Right lobe of liver (tissue), 6 donors: ENCODE measurements around the gene FAM89B. TPM values are rescaled to one million over a fixed set of nuclear protein-coding genes. Genes with fewer than 3 reads are reported as not detected.

Experiments
- ATAC-seq, 4 donors: fragments of 200-7000 bp; cut with Tn5 transposase; one replicate each; pipeline ENCODE4 v1.9.1; 2020; ENCODE audit warnings: mild to moderate bottlenecking in 4 of 4, moderate library complexity in 4 of 4
- DNase-seq, 3 donors: peaks; one replicate each; pipeline ENCODE4 v3.0.0-alpha.2; 2020
- H3K27ac ChIP-seq, 3 donors: fragments of 200-600 bp; one replicate each; pipeline ENCODE4 v1.8.0; 2022
- H3K27me3 ChIP-seq, 2 donors: fragments of 200-600 bp; one replicate each; pipeline ENCODE4 v1.8.0; 2022
- H3K36me3 ChIP-seq, 4 donors: fragments of 200-600 bp; sonication (generic) in 1 of 4; one replicate each; pipeline versions ENCODE4 v1.5.1 to v1.8.0; 2017 to 2022; ENCODE audit warnings: control low read depth in 1 of 4
- H3K4me1 ChIP-seq, 4 donors: fragments of 200-600 bp; sonication (generic) in 1 of 4; one replicate each; pipeline versions ENCODE4 v1.5.1 to v1.8.0; 2017 to 2022; ENCODE audit warnings: control low read depth in 1 of 4
- H3K4me3 ChIP-seq, 3 donors: fragments of 200-600 bp; one replicate each; pipeline ENCODE4 v1.8.0; 2022
- H3K9me3 ChIP-seq, 4 donors: fragments of 200-600 bp; sonication (generic) in 1 of 4; one replicate each; pipeline versions ENCODE4 v1.5.1 to v1.8.0; 2017 to 2022; ENCODE audit warnings: control low read depth in 1 of 4
- POLR2A ChIP-seq: fragments of 450-650 bp; IDR thresholded peaks from one replicate; pipeline ENCODE4 v1.6.1; 2017; ENCODE audit warnings: antibody characterized with exemption, mild to moderate bottlenecking
- WGBS: methylation state at CpG from one replicate; pipeline ENCODE4 v1.1.6; 2018; ENCODE audit warnings: low coverage, low lambda C conversion rate; ENCODE audit not compliant: insufficient coverage; ENCODE audit errors: missing lambda C conversion rate; 5-methylcytosine and 5-hydroxymethylcytosine counted together
- intact Hi-C, 2 donors: fragments of 100-400 bp; cut with DNase I; formaldehyde crosslinking; loops; one replicate each; pipeline versions ENCODE4 v1.11.2 to v1.14.1; 2022
- total RNA-seq, 6 experiments: library from RNA; depleted of rRNA in 2 of 6; stranded (reverse); fragments of >200 nt in 2 of 6; fragmentation: NEBNext Ultra II Directional in 3 of 6; extraction: Animal tissue kit (Norgen Biotek cat#: 25700) in 3 of 6; gene quantifications; one replicate each; pipeline versions ENCODE4 v1.1.0 to v1.2.4, GENCODE V29; 2016 to 2023
- TF ChIP-seq, protein P1 (sequence below), 4 donors: fragments of 200-600 bp in 3 of 4; fragments of 450-650 bp in 1 of 4; IDR thresholded peaks; one replicate each; pipeline versions ENCODE4 v1.5.1 to v1.8.0; 2016 to 2022; ENCODE audit warnings: antibody characterized with exemption in 4 of 4, mild to moderate bottlenecking in 2 of 4
- donor health status: DM: no; HTN: yes; CAD: no.
- donor health status: DM: no; HTN: no; CAD: no.
- donor health status: DM: no; HTN: no; CAD: no.
- donor health status: DM: no; HTN: yes; CAD: no.
- donor health status: DM: no; HTN: yes; CAD: no.

FAM89B gene
- total RNA-seq, 6 experiments from 2014 or later, result 12.8 to 20.6 (median 14.6) TPM

DNA sequence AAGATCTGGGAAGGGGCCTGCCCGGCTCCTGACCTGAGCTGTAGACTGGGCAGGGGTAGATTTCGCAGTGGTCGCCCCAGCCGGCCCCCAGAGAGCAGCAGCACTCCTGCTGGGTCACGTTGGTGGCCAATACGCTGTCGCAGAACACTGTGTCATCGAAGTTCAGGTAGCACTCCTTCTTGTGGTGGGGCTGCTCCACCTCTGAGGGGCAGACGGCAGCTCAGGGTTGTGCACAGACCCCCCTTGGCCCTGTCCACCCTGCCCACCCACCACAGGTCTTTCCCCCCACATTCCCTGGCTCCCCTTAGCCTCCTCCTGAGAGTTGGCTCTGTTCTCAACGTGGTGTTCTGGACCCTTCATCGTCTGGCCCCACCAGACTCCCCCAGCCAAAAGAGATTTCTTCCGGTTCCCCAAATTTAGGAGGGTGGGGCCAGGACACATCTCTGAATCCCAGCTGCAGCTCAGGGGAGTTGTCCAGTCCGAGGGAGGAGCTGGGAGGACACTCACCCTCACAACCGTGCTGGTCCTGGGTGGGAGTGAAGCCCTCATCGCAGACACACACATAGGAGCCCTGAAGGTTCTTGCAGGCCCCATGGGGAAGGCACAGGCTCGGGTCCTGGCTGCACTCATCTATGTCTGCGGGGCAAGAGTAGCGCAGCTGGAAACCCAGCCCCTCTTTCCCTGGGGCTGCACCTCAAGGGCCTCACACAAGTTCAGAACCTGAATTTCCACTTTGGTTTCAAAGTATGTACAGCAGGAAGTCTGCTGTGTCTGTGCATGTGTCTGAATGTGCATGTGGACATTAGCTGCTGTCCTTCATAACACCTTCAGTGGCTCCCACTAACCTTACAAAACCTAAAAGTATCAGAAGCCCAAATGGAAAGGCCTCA lies 31.0 kb upstream of the FAM89B start:
- ATAC-seq, result no peak
- intact Hi-C loops, result loop anchor here in 1 of 2 donors (5.0 kb wide), 1 partner anchor 36 kb away; the partner anchor contains the start of gene EHBP1L1
- peak overlapping the region; percentile 60 to 78 (median 66) for H3K27ac ChIP-seq
- no peak for TF ChIP-seq POLR2A
- TF ChIP-seq, protein P1, sequence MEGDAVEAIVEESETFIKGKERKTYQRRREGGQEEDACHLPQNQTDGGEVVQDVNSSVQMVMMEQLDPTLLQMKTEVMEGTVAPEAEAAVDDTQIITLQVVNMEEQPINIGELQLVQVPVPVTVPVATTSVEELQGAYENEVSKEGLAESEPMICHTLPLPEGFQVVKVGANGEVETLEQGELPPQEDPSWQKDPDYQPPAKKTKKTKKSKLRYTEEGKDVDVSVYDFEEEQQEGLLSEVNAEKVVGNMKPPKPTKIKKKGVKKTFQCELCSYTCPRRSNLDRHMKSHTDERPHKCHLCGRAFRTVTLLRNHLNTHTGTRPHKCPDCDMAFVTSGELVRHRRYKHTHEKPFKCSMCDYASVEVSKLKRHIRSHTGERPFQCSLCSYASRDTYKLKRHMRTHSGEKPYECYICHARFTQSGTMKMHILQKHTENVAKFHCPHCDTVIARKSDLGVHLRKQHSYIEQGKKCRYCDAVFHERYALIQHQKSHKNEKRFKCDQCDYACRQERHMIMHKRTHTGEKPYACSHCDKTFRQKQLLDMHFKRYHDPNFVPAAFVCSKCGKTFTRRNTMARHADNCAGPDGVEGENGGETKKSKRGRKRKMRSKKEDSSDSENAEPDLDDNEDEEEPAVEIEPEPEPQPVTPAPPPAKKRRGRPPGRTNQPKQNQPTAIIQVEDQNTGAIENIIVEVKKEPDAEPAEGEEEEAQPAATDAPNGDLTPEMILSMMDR (IDR thresholded peaks at IDR 0.05), result no peak
- H3K4me3 ChIP-seq, result peak overlapping the region; percentile 46 to 60 (median 59)
- WGBS, result 32% methylated on average over 9 of the region's 18 CpGs
- DNase-seq, result no peak
- H3K27me3 ChIP-seq, result no peaks in the 10 kb centered on the region
- no peaks in the 10 kb centered on the region for H3K9me3 ChIP-seq
- H3K4me1 ChIP-seq, result peaks cover 0 to 25% (median 11%) of the 10 kb centered on the region in 4 donors
- H3K36me3 ChIP-seq, result peaks cover 0 to 11% (median 6%) of the 10 kb centered on the region in 4 donors

DNA sequence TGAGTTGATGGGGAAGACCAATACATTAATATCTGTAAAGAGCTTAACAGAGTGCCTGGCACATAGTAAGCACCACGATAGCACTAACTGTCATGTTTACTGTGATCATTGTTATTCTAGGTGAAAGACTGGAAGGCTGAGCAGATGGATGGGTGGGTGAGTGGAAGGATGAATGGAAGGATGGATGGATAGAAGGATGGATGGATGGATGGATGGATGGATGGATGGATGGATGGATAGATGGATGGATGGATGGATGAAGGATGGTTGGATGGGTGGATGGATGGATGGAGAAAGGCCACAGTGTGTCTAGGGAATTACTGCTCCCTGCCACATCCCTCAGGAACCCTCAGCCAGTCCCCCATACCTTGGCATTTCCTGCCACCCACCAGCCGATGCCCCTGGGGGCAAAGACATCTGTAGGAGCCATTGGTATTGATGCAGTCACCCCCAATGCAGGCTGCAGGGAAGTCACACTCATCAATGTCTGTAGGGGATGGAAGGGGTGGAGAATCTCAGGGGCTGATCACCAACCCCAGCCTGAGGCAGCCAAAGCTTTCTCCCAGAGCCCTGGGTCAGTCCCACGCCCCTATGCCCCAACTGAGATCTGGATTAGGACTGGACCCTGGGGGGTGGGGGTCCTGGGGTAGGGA lies 29.5 kb upstream of the FAM89B start:
- TF ChIP-seq POLR2A, result no peak
- TF ChIP-seq, protein P1 (IDR thresholded peaks at IDR 0.05), result no peak
- DNase-seq (no peak), ATAC-seq (no peak)
- Histone ChIP-seq H3K36me3 (peaks cover 0 to 8% (median 6%) of the 10 kb centered on the region in 4 donors), H3K27me3 (no peaks in the 10 kb centered on the region), H3K4me1 (peaks cover 0 to 25% (median 11%) of the 10 kb centered on the region in 4 donors), H3K9me3 (no peaks in the 10 kb centered on the region), H3K4me3 (no peak overlapping the region), H3K27ac (no peak overlapping the region)
- WGBS, result 100% methylated on average over 1 of the region's 3 CpGs
- intact Hi-C loops, result loop anchor here in 1 of 2 donors (5.0 kb wide), 1 partner anchor 34 kb away; the partner anchor contains the start of gene EHBP1L1

DNA sequence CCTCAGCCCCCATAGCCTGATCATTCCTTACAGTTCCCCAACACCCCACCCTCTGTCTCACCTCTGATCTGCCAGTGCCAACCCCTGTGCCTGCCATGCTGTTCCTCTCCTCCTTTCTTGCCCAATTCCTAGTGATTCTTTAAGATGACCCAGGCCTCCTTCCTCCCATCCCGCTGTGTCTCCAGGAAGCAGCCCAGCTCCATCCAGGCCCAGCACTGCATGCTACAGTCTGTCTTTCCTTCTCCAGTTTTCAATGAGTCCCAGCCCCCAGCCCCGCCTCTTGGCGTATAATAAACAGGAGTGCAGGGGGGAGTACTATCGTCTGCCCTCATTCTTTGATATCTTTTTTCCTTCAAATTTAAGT lies 26.5 kb upstream of the FAM89B start:
- H3K4me3 ChIP-seq, result peak overlapping the region; percentile 57 to 76 (median 69)
- no peaks in the 10 kb centered on the region for H3K36me3 ChIP-seq
- intact Hi-C loops, result no loop called here
- DNase-seq (no peak), ATAC-seq (no peak)
- no peaks in the 10 kb centered on the region for H3K27me3 ChIP-seq
- H3K27ac ChIP-seq, result peak overlapping the region; percentile 21 to 81 (median 51)
- TF ChIP-seq POLR2A, result no peak
- TF ChIP-seq, protein P1 (IDR thresholded peaks at IDR 0.05), result no peak
- peaks cover 0 to 20% (median 7%) of the 10 kb centered on the region in 4 donors for H3K4me1 ChIP-seq
- H3K9me3 ChIP-seq, result no peaks in the 10 kb centered on the region
- WGBS, result 18% methylated on average over 4 of the region's 4 CpGs

DNA sequence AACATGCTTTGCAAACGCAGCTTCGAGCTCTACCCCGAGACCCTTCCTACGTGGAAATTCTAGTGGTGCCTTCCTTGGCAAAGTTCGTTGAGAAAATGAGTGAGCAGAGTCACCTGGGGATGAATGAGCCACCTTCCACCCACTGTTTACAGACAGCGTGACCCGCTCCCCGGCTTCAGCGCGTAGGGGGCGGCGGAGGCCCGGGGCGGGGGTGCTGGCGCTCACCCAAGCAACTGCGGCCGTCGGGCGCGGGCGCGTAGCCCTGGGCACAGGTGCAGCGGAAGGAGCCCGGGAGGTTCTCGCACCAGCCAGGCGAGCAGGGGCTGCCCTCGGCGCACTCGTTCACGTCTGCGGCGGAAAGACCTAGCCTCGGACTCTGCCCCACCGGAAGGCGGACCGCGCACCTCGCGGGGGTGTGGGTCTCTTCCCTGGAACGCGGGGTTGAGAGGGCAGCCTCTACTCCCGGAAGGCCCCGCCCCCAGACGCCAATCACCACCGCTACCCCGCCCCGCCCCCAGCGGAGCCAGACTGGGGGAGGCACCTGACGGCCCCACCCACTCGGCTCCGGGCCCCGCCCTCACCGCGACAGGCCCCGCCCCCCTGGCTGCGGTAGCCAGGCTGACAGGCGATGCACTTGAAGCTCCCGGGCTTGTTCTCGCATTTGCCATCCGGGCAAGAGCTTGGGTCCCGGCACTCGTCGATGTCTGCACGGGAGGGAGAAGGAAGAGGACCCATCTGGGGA lies 25.9 kb upstream of the FAM89B start:
- H3K9me3 ChIP-seq, result no peaks in the 10 kb centered on the region
- H3K4me1 ChIP-seq, result peaks cover 0 to 20% (median 6%) of the 10 kb centered on the region in 4 donors
- ATAC-seq (peak; percentile 87 to 92 (median 90)), DNase-seq (peak; percentile 98 to 99 (median 98))
- peak overlapping the region; percentile 57 to 76 (median 69) for H3K4me3 ChIP-seq
- peak overlapping the region; percentile 21 to 81 (median 51) for H3K27ac ChIP-seq
- TF ChIP-seq, protein P1 (IDR thresholded peaks at IDR 0.05), result no peak
- TF ChIP-seq POLR2A, result peak; percentile 54
- no peaks in the 10 kb centered on the region for H3K36me3 ChIP-seq
- intact Hi-C loops, result no loop called here
- H3K27me3 ChIP-seq, result no peaks in the 10 kb centered on the region
- WGBS, result 2% methylated on average over 17 of the region's 64 CpGs
